KOPT-K1 (cell line): ENCODE data around the gene ZNF606.
A peak's percentile ranks its signal among the peaks of the same experiment; 100 is the strongest.
"Not testable (repeated sequence)": the region's sequence is repeated elsewhere in the genome, so short reads cannot be mapped to it uniquely, and the experiment has no call there.

Experiments used
- H3K27ac ChIP-seq: fragments of 200-600 bp; sonication (generic); 2 replicates; pipeline ENCODE4 v1.5.1; 2016; ENCODE audit warnings: antibody characterized with exemption, mild to moderate bottlenecking, low read depth, low read length; ENCODE audit not compliant: poor library complexity, severe bottlenecking
- H3K36me3 ChIP-seq: fragments of 200-600 bp; sonication (generic); 2 replicates; pipeline ENCODE4 v1.5.1; 2017; ENCODE audit warnings: antibody characterized with exemption, mild to moderate bottlenecking, low read length, moderate library complexity; ENCODE audit not compliant: insufficient read depth
- H3K9me3 ChIP-seq: fragments of 200-600 bp; sonication (generic); 2 replicates; pipeline ENCODE4 v1.5.1; 2017; ENCODE audit warnings: antibody characterized with exemption, low read length, mild to moderate bottlenecking; ENCODE audit not compliant: insufficient read depth, poor library complexity, severe bottlenecking

The ZNF606 gene

GRCh38 chr19:58033741-58034476, 31.3 kb upstream of the ZNF606 start, which contains the start of gene ZSCAN1:
Gene ZSCAN1 (plus strand): TSS chr19:58034025. CDS start chr19:58037837, 3,812 bp downstream.
- Histone ChIP-seq H3K9me3 (peaks cover 57% of the 10 kb centered on the region), H3K27ac (no peak within 1 kb of the TSS), H3K36me3 (no peaks in the 10 kb centered on the region)

- H3K36me3 ChIP-seq = no peaks in the 10 kb centered on the region
- H3K27ac ChIP-seq = no peak overlapping the region
- peaks cover 48% of the 10 kb centered on the region for H3K9me3 ChIP-seq
Measured at GRCh38 chr19:58024661-58025060, 22.0 kb upstream of the ZNF606 start.

GRCh38 chr19:58022283-58022660, 19.7 kb upstream of the ZNF606 start:
- H3K36me3 ChIP-seq = no peaks in the 10 kb centered on the region
- H3K9me3 ChIP-seq = peaks cover 48% of the 10 kb centered on the region
- H3K27ac ChIP-seq = no peak overlapping the region

- Histone ChIP-seq H3K27ac (no peak overlapping the region), H3K36me3 (no peaks in the 10 kb centered on the region), H3K9me3 (peaks cover 48% of the 10 kb centered on the region)
Measured at GRCh38 chr19:58021541-58022282, 19.1 kb upstream of the ZNF606 start.

- Histone ChIP-seq H3K36me3 (no peaks in the 10 kb centered on the region), H3K27ac (no peak overlapping the region), H3K9me3 (peaks cover 38% of the 10 kb centered on the region)
Measured at GRCh38 chr19:58020129-58020528, 17.5 kb upstream of the ZNF606 start.

GRCh38 chr19:58014141-58014540, 11.5 kb upstream of the ZNF606 start:
- peaks cover 22% of the 10 kb centered on the region for H3K9me3 ChIP-seq
- no peak overlapping the region for H3K27ac ChIP-seq
- no peaks in the 10 kb centered on the region for H3K36me3 ChIP-seq

GRCh38 chr19:58010507-58010906, 7.9 kb upstream of the ZNF606 start:
- Histone ChIP-seq H3K36me3 (peaks cover 20% of the 10 kb centered on the region), H3K27ac (no peak overlapping the region), H3K9me3 (peaks cover 40% of the 10 kb centered on the region)

- peaks cover 27% of the 10 kb centered on the region for H3K36me3 ChIP-seq
- H3K27ac ChIP-seq = peak overlapping the region; percentile 62
- H3K9me3 ChIP-seq = peaks cover 47% of the 10 kb centered on the region
Measured at GRCh38 chr19:58009666-58010301, 7.2 kb upstream of the ZNF606 start.

- peak overlapping the region; percentile 62 for H3K27ac ChIP-seq
- peaks cover 52% of the 10 kb centered on the region for H3K9me3 ChIP-seq
- H3K36me3 ChIP-seq = peaks cover 32% of the 10 kb centered on the region
Measured at GRCh38 chr19:58009301-58009665, 6.7 kb upstream of the ZNF606 start.

- Histone ChIP-seq H3K36me3 (peaks cover 37% of the 10 kb centered on the region), H3K9me3 (peaks cover 56% of the 10 kb centered on the region)
- H3K27ac ChIP-seq = not testable (repeated sequence)
Measured at GRCh38 chr19:58008877-58009276, 6.3 kb upstream of the ZNF606 start.

GRCh38 chr19:58007285-58007684, 4.7 kb upstream of the ZNF606 start:
- Histone ChIP-seq H3K36me3 (peaks cover 40% of the 10 kb centered on the region), H3K9me3 (peaks cover 53% of the 10 kb centered on the region), H3K27ac (no peak overlapping the region)

- Histone ChIP-seq H3K36me3 (peaks cover 70% of the 10 kb centered on the region), H3K27ac (peak overlapping the region; percentile 77), H3K9me3 (peaks cover 73% of the 10 kb centered on the region)
Measured at GRCh38 chr19:58003174-58003828, 681 bp upstream of the ZNF606 start.

GRCh38 chr19:58001895-58002369, 688 bp downstream of the ZNF606 start:
- Histone ChIP-seq H3K36me3 (peaks cover 76% of the 10 kb centered on the region), H3K9me3 (peaks cover 80% of the 10 kb centered on the region), H3K27ac (peak overlapping the region; percentile 77)

- peaks cover 84% of the 10 kb centered on the region for H3K9me3 ChIP-seq
- H3K36me3 ChIP-seq = peaks cover 78% of the 10 kb centered on the region
Measured at GRCh38 chr19:58000677-58001076, 1.9 kb downstream of the ZNF606 start.

GRCh38 chr19:57992841-57993240, 9.8 kb downstream of the ZNF606 start:
- H3K36me3 ChIP-seq = peaks cover 87% of the 10 kb centered on the region
- no peak overlapping the region for H3K27ac ChIP-seq
- H3K9me3 ChIP-seq = peaks cover 98% of the 10 kb centered on the region

More at GRCh38 chr19:58000677-58001076, 1.9 kb downstream of the ZNF606 start:
- no peak overlapping the region for H3K27ac ChIP-seq
